HG02678 (cell line): Measurements from ENCODE around the gene SPOPL.
A peak's percentile ranks its signal among the peaks of the same experiment; 100 is the strongest.
"Not testable (repeated sequence)": the region's sequence is repeated elsewhere in the genome, so short reads cannot be mapped to it uniquely, and the experiment has no call there.

Experiments used
- ATAC-seq: cut with Tn5 transposase; IDR thresholded peaks from one replicate; pipeline ENCODE4 v1.9.1; 2021; ENCODE audit warnings: mild to moderate bottlenecking, moderate library complexity; ENCODE audit not compliant: unreplicated experiment

The SPOPL gene

GRCh38 chr2:138501425-138502254, at the start of gene SPOPL:
TSS of gene SPOPL (plus strand) at chr2:138501770. CDS start at chr2:138550217, 48,447 bp downstream.
- ATAC-seq = peak; percentile 83

- no peak for ATAC-seq
These were observed 49.2 kb upstream of the SPOPL start for GRCh38 chr2:138452324-138452723.

GRCh38 chr2:138453815-138454214, 47.8 kb upstream of the SPOPL start:
- no peak for ATAC-seq

GRCh38 chr2:138454761-138455160, 46.8 kb upstream of the SPOPL start:
- ATAC-seq = no peak

GRCh38 chr2:138455275-138455674, 46.3 kb upstream of the SPOPL start:
- no peak for ATAC-seq

- ATAC-seq = no peak
These were observed 45.9 kb upstream of the SPOPL start for GRCh38 chr2:138455691-138456090.

GRCh38 chr2:138462689-138463088, 38.9 kb upstream of the SPOPL start:
- not testable (repeated sequence) for ATAC-seq

GRCh38 chr2:138468617-138469016, 33.0 kb upstream of the SPOPL start:
- ATAC-seq = no peak

GRCh38 chr2:138469411-138469810, 32.2 kb upstream of the SPOPL start:
- no peak for ATAC-seq

- no peak for ATAC-seq
These were observed 30.6 kb upstream of the SPOPL start for GRCh38 chr2:138470941-138471340.

- ATAC-seq = no peak
These were observed 27.3 kb upstream of the SPOPL start for GRCh38 chr2:138474100-138474825.

- peak; percentile 85 for ATAC-seq
These were observed 26.2 kb upstream of the SPOPL start for GRCh38 chr2:138475277-138475776.

GRCh38 chr2:138476186-138476585, 25.4 kb upstream of the SPOPL start:
- no peak for ATAC-seq

- ATAC-seq = peak; percentile 54
These were observed 24.6 kb upstream of the SPOPL start for GRCh38 chr2:138476940-138477339.

GRCh38 chr2:138482796-138483195, 18.8 kb upstream of the SPOPL start:
- ATAC-seq = not testable (repeated sequence)

- ATAC-seq = no peak
These were observed 16.6 kb upstream of the SPOPL start for GRCh38 chr2:138485019-138485418.

GRCh38 chr2:138486363-138487198, 15.0 kb upstream of the SPOPL start:
- no peak for ATAC-seq

- ATAC-seq = no peak
These were observed 10.7 kb upstream of the SPOPL start for GRCh38 chr2:138490673-138491494.

GRCh38 chr2:138491495-138491862, 10.1 kb upstream of the SPOPL start:
- no peak for ATAC-seq

- ATAC-seq = no peak
These were observed 9.4 kb upstream of the SPOPL start for GRCh38 chr2:138492160-138492559.
